Measurements from ENCODE around the gene C12orf43.

DNA sequence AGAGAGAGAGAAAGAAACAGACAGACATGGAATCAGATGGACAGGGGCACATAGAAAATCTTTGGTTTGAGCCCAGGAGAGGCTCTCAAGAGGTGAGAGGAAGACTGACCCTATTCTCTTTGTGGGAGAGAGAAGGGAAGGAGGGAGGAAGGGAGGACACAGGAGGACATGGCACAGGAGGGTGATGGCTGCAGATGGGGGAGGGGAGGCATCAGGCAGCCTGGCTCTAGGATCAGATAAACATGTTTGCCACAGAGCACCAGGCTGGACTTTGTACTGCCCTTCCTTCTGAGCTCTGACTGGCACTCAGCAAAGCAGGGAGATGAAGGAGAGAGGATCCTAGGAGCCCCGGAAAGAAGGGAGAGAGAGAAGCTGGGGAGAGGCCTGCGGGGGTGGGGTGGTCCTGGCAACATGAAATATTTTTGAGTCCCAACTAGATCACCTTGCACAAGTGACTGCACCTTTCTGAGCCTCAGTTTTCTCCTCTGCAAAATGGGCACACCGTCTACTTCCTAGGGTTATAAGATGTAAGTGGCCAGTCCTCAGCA is 31.9 kb downstream of the C12orf43 start:
- TF ChIP-seq SP2 (tag by site-specific recombination; IDR thresholded peaks at IDR 0.05) (no peak), YY1 (tag by site-specific recombination; IDR thresholded peaks at IDR 0.05) (no peak), KLF9 (tag by site-specific recombination; IDR thresholded peaks at IDR 0.05; ENCODE audit: low read depth) (no peak), ZNF660 (tag by site-specific recombination; IDR thresholded peaks at IDR 0.05) (no peak), ZNF324 (tag by site-specific recombination; IDR thresholded peaks at IDR 0.05) (no peak), ZIC2 (tag by site-specific recombination; IDR thresholded peaks at IDR 0.05) (no peak)
- TF ChIP-seq, protein P1, sequence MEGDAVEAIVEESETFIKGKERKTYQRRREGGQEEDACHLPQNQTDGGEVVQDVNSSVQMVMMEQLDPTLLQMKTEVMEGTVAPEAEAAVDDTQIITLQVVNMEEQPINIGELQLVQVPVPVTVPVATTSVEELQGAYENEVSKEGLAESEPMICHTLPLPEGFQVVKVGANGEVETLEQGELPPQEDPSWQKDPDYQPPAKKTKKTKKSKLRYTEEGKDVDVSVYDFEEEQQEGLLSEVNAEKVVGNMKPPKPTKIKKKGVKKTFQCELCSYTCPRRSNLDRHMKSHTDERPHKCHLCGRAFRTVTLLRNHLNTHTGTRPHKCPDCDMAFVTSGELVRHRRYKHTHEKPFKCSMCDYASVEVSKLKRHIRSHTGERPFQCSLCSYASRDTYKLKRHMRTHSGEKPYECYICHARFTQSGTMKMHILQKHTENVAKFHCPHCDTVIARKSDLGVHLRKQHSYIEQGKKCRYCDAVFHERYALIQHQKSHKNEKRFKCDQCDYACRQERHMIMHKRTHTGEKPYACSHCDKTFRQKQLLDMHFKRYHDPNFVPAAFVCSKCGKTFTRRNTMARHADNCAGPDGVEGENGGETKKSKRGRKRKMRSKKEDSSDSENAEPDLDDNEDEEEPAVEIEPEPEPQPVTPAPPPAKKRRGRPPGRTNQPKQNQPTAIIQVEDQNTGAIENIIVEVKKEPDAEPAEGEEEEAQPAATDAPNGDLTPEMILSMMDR (tag by site-specific recombination; IDR thresholded peaks at IDR 0.05) = no peak
- TF ChIP-seq, protein P2, sequence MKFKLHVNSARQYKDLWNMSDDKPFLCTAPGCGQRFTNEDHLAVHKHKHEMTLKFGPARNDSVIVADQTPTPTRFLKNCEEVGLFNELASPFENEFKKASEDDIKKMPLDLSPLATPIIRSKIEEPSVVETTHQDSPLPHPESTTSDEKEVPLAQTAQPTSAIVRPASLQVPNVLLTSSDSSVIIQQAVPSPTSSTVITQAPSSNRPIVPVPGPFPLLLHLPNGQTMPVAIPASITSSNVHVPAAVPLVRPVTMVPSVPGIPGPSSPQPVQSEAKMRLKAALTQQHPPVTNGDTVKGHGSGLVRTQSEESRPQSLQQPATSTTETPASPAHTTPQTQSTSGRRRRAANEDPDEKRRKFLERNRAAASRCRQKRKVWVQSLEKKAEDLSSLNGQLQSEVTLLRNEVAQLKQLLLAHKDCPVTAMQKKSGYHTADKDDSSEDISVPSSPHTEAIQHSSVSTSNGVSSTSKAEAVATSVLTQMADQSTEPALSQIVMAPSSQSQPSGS (tag by site-specific recombination; IDR thresholded peaks at IDR 0.05; ENCODE audit: low read depth) = no peak
